Pons (tissue), 1 donor: Measurements from ENCODE around the gene ZFHX3.

Source experiments
- DNase-seq: peaks from one replicate; pipeline ENCODE4 v3.0.0-alpha.2; 2016; ENCODE audit warnings: low spot score

The ZFHX3 gene

DNA sequence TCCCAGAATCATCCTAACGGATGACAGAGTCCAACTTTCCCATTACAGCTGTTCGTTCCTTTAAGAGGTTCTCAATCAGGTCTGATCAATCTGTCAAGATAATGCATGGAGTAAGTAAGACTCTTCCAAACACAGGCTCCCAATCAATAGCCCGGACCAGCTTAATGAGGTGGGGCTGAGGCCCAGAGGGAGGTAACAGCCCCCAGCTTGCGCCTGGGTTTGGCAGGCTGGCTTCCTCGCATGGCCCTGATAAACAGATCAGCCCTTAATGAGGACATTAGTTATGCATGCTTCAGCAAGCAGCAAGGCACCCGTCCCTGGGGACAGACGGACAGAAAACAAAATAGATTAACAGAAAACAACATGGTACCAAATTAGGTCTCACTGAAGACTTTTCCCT is 145.7 kb downstream of the ZFHX3 start:
- DNase-seq, result no peak

DNA sequence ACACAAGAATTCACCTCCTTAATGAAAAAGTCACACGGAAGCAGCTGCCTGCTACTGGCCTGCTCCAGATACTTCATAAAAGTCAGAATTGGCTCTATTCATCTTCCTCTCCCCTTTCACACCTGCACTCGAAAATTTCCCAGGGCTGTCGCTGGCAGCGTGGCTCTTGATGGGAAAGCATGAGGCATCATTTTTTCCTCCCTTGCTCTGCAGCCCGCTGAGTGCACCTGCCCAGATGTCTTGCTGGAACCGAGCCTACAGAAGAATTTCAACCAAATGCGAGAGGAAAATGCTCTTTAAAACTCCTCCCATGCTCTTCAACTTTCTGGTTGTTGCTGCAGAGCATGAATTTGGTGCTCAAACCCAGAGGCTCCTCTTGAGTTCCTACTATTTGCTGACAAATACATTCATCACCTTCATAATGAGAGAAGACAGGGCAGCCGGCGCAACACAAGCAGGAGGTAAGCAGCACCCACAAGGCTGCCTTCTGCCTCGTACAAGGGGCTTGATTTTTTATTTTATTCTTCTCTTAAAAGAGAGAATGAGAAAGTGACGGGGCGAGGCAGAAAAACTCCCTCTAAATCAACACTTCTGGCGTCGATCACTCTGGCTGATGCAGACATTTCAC is 146.8 kb downstream of the ZFHX3 start:
- DNase-seq, result no peak

DNA sequence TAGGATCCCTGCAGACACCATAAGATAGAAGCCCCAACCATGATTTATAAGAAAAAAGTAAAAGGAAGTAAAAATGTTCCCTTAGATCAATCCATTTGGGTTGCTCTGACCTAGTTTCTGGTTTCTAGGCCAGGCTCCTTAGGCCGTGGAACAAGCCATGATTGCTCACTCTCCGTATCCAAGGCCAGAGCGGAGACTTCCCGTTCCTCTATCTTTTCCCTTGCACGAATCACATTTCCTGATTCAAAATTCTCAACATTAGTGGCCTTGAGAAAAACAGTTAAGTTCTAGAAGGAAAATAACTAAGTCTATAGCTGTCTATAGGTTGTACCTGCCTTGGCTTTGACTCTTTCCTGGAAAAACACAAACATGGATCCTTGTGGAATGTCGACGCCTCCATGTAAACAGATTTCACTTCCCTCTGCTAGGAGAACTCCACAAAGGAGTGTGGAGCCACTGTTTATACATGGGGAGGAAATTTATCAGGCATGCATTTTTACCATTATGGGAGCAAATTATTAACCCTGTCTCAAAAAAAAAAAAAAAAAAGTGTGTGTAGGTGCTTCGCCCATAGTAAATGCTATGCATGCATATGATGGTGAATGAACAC is 149.6 kb downstream of the ZFHX3 start:
- no peak for DNase-seq

DNA sequence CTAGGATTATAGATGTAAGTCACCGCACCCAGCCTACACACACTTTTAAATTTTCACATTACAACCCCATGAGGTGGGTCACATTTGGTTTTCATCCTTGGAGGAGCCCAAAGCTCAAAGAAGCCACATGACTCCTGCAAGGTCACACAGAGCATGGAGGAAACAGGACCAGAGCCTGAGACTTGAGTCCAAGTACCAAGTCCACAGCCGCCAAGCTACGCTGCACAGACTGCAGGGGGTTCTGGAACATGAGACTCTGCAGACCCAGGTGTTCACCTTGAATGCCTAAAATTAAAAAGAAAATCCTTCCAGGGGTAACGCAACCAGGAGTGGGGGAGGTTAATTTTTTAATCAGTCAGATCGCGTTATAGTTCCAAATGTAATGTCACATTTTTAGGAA is 150.2 kb downstream of the ZFHX3 start:
- no peak for DNase-seq

DNA sequence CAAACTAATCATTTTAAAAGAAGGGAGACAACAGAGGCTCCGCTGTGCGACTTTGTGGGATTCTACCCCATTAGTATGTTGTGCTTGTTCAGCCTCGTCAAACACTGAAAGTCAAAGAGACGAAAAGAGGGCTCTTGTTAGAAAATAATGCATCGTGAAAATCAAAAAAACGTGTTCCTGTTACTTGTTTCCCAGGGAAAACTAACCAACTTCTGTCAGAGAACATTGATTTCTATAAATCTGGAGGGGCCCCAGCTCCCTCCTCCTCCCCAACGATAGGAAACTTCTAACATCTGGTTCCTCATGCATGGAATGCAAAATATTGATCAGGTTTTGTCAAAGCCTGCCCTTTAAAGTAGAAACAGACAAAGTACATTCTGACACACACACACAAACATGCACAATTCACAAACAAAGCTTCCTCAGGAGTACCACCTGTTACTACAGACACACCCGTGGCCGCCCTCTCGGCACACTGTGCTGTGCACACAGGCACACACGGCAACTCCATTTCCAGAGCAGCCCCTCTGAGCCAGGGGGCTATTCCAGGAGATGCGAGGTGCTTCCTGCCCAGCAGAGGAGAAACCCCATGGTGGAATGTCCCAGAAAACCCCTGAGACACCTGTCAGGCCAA is 151.3 kb downstream of the ZFHX3 start:
- no peak for DNase-seq

DNA sequence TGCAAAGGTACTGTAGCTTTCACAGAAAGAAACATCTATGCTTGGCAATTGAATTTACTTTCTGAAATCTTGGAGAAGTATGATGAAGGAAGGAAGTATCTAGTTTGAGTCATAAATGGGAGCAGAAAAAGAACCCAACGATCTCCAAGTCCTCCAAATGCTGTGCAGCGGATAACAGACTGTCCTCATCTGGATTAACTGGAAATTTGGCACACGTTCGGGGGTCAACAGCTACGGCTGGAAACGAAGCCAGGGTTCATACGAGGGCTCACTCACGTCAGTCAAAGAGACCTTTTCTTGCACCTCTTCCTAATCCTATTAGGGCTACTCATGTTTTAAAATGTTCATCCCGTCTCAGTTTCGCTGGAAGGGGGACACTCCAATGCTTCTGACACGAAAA is 152.0 kb downstream of the ZFHX3 start:
- no peak for DNase-seq

DNA sequence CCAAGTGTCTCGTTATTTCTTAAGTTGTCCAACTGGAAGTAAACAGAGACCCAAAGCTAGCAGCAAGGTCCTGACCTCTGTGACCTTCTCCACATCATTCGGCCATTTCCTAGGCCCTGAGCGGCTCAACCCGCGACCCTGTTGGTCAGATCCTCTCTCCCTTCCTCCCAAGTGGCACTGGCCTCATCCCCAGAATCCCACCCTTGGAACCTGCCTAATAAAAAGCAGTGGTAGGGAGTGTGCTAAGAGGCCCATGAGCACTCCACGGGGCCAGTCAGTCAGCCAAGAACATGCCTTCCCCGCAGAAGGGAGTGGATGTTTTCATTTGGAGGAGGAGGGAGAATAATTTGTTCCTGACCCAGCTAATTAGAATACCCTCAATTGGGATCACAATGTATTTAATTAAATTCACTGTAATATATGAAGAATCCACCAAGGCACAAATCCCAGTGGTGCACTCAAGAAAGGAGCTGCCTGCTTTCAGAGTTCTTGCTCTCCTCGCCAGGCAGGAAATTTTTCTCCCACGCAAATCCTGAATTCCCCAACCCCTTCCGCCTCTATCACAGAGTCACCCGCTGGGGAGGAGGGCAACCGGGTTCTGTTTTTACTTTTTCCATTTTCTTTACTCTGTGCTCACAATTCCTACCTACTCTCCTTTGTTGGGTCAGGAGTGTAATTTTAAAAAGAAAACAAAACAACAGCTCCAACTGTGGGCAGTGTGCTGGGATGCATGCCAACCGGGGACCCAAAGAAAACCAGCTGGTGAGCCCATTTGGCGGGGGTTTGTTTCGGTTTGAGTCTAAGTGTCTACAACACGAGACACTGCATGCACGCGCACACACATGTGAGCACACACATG is 153.4 kb downstream of the ZFHX3 start:
- no peak for DNase-seq

DNA sequence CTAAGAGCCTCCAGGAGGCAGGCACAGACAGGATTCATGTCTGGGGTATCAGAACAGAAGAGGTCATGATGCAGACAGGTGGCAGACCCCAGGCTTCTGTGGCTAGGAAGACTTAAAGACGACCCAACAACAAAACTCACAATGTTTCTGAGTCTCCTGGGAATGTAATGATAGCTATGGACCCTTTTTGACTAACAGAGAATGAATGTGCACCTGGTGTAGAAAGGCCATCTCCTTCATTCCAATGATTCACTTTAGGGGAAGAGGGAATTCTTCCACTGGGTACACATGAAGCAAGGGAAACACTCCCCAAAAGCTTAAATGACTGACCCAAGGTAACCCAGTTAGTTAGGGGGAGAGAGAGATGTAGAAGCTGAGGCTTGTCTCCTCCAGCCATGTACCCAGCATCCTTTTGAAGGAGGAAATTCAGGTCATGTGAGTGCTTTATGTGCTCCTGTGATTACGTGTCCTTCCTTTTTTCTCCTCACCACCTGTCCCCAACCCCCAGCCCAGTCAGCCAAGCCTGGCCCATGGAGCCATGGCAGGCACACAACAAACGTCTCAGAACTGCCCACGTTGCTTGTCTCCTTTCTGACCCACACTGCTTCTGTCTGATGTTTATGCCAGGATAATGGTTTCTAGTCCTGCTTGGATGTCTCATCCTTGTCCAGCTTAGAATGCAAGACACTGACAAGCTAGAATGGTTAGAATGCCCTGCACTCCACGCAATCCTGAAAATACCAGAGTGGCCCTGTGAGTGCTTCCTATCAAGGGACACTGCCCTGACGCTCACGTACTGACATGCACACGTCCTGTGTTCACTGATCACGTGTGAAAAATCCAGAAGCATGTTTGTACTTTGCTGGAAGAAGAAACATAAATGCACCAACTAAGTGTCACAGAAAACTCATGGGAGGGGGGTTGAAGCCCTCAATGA is 156.4 kb downstream of the ZFHX3 start:
- DNase-seq, result no peak

DNA sequence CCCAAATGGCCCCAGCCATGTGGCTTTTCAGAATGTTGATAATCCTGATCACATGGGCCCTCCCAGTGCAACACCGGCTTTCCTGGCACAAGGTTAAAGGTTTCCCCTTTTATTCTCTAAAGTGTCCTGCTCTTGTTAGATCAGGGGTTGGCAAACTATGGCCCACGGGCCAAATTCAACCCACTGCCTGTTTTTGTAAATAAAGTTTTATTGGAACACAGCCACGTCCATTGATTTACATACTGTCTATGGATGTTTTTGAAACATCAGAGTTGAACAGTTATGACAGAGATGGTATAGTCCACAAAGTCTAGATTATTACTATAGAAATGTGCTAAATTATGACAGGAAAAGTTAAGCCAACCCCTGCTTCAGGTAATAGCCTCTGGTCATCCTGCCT is 157.3 kb downstream of the ZFHX3 start:
- DNase-seq, result no peak

DNA sequence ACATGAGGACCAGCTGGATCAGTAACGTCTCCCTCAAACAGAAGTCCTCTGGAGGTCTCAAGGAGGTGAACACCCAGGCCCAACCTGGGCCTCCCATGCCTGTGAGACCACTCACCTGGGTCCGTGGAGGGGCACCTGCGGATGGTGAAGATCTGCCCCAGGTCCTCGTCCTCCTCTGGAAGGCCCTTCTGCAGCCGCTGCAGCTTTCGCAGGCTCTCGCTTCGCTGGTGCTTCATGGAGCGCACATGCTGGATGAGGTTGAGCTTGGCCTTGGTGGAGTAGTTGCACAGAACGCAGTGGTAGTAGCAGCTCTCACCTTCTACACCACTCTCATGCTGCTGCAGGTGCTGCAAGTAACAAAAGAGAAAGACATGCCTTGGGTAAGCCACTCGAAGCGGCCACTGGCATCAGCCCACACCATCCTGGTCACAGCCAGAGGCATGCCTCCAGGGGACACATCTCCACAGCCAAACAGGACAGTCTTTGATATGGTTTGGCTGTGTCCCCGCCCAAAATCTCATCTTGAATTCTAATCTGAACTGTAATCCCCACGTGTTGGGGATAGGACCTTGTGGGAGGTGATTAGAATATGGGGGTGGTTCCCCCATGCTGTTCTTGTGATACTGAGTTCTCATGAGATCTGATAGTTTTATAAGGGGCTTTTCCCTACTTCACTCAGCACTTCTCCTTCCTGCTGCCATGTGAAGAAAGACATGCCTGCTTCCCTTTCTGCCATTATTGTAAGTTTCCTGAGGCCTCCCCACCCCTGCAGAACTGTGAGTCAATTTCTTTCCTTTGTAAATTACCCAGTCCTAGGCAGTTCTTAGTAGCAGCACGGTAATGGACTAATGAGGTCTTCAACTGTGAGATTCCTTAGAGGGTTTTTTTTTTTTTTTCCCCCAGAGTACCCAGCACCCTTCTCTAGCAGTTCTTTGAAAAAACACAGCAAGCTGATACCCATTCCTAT is 158.0 kb downstream of the ZFHX3 start:
- DNase-seq, result no peak

DNA sequence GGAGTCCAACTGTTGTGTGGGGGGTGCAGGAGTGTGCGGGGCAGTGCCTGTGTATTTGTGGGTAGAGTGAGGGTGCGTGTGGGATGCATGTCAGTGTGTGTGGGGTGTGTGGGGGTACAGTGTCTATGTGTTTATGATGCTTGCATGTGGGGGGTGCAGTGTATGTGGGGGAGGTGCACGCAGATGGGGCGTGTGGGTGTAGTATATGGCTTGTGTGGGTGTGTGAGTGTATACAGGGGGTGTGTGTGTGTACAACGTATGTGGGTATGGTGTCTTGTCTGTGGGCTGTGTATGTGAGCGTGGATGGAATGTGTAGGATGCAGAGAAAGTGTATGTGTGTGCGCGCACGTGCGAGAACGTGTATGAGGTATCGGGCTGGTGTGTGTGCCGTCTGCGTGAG is 160.4 kb downstream of the ZFHX3 start:
- DNase-seq, result no peak

DNA sequence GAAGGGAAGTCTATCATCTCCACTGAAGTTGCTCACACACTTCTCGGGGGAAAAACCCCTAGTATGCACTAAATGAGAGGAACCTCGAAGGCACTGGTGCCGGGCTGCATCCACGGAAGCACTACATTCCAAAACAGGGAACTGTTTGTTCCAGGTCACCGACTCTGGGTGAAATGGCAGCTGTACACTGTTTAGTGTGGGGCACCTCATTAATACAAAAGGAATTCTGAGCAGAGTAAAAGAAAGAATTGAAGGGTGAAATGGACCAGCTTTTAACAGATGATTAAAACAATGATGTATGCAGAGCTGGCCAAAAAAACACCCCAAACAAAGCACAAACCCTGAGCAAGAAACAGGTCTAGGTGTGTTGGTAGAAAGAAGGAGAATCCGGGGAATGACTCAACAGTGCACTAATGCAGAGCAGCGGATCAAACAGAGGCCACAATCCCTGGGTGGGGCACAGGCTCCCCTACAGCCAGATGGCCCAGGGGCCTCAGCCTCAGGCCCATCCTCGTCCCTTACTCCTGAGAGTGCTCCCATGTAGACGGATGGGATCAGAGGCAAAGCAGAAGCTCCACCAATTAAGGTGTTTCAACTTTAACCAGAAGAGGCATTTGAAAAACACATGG is 161.5 kb downstream of the ZFHX3 start:
- no peak for DNase-seq

DNA sequence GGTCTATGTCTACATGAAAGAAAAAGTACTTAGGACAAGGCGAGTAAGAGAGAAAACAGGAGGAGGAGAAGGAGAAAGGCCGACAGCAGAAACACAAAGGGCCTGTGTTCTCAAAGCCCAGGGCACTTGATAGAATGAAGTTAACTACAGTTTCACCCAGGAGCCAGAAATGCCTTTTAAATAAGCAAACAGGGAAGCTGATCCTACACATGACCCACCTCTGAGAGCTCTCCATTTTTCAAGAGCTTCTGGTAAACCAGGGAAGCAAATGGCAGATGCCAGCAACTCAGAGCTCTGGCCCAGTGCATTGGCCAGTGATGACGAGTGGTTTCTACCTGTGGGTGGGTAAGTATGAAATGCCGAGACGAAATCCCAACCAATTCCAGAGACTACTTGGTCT is 163.4 kb downstream of the ZFHX3 start:
- DNase-seq, result no peak

DNA sequence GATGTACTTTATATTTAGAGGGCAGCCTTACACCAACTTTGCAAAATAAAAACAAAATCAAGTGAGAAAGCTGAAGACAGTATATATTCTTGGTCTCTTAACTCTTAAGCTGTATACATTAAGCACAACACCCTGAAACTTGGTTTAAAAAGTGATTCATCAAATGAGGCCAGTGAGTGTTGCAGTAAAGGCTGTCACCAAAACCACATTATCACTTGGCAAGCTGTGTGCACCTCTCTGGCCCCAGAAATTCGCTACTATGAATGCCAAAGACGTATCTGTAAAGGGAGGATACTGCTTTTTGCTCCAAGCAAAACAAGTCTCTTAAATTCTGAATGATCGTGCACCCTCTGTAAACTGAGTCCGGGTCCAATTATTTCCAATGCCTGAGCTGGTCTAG is 163.9 kb downstream of the ZFHX3 start:
- no peak for DNase-seq

DNA sequence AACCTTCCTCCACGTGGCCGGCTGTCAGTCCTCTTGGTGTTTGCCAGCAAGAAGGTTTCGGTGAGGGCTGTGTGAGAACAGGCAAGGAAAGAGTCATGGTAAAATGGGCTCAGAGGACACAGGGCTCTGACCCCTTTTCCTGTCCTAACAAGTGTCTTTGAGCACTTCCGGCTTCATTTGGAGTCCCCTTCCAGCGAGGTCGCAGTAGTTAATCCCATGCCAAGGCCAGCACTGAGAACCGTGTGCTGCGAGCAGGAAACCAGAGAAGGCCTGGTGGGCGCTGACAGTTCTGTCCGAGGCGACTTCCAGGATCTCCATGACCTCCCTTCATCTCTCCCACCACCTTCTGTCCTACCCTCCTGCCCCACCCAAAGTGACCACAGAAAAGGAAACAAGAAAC is 168.1 kb downstream of the ZFHX3 start:
- no peak for DNase-seq

DNA sequence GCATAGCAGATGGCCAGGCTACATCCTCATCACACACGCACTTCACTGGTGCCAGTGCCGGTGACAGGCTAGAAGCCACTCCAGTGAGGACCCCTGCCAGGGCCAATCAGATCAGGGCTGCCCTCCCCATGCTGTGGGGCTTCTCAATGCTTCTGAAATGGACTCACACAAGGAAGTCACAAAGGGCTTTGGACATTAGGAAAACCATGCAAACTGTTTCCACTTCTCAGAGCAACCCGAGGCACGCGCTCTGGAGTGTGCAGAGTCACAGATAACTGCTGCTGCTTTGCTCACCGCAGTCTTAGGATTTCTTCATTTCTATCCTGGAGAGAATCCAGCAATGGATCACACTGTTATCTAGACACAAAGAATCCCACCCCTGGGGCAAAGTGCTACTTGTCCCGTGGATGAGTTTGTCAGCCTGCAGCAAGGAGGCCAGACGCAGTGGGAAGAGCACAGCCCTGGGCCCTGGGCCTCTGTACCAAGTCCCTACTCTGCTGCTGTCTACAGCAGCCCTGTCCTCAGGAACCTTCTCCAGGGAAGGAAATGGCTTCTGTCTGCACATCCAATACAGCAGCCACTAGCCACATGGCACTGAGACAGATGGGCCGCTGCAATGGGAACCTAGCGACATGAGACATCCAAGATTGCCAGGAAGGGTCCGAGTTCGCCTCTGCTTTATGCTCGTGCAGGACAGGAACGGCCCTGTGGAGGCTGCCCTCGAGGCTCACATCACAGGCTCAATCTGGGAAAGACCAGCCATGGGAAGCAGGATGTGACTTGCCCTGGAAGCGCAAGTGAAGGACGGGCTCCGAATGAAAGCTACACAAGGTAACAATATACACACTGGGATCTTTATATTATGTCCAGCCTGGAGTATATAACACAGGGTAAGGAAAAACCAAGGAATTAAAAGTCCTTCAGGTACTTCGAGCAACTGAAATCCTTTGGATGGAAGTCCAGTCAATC is 169.3 kb downstream of the ZFHX3 start:
- DNase-seq, result no peak

DNA sequence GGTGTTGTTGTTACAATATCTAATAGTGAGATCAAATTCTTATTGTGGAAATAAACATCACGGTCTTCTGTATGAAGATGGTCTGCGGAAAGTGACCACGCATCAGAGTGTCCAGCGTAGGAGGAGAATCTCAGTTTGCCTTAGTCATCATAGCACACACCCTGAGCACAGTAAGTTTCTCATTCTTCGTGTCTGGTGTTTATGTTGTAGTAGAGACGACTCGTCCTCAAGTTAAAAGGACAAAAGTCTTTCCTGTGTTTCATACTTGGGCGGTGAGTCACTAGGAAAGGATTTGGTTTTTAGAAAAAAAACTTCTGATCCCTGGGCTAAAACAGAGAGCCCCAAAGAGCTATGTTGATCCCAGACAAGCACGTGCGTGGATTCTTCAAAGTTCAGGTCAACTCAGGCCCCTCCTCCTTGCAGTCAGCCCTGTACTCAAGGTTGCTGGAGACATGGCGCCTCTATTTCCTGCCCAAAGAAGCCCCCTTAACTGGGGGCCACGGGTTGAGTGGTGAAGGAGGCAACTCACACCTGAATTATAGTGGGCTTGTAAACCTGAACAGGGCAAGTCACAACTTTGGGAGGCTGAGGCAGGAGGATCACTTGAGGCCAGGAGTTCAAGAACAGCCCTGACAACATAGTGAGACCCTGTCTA is 170.4 kb downstream of the ZFHX3 start:
- DNase-seq, result no peak

DNA sequence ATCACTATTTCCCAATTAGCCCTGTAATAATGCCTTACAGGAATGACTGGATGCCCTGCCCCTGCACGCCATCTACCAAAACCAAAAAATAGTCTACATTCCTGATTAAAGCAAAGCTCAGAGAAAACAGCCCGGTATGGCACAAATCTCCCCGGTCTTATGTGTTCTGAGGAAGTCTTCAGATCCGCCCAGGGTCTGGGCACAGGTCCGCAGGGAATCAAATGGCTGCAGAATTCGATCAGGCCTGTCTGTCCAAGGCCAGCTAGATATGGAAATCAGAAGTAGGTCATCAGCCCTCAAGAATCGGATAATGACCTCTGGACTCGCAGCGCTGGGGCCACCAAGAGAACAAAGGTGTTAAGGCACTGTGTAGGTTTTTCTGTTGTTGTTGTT is 171.0 kb downstream of the ZFHX3 start:
- no peak for DNase-seq
